Neural progenitor cell (in vitro differentiated cells): ENCODE data around the gene EIF2AK2. TPM values are rescaled to one million over a fixed set of nuclear protein-coding genes. Genes with fewer than 3 reads are reported as not detected.

Source experiments
- DNase-seq: peaks from one replicate; pipeline ENCODE4 v3.0.0-alpha.2; 2016; ENCODE audit warnings: low spot score
- H2AFZ ChIP-seq: fragments of 200-600 bp; sonication (generic); replicated peaks from 2 replicates; pipeline ENCODE4 v1.6.1; 2016; ENCODE audit warnings: antibody characterized with exemption
- H3F3A ChIP-seq: fragments of 200-600 bp; sonication (generic); 2 replicates; pipeline ENCODE4 v1.6.1; 2016; ENCODE audit warnings: antibody characterized with exemption, low read depth
- H3K27ac ChIP-seq: fragments of 200-600 bp; sonication (generic); 2 replicates; pipeline ENCODE4 v1.5.1; 2016; ENCODE audit warnings: mild to moderate bottlenecking
- H3K27me3 ChIP-seq: fragments of 200-600 bp; sonication (generic); 2 replicates; pipeline ENCODE4 v1.6.1; 2016; ENCODE audit warnings: mild to moderate bottlenecking, moderate library complexity
- H3K36me3 ChIP-seq: fragments of 200-600 bp; sonication (generic); 2 replicates; pipeline ENCODE4 v1.5.1; 2016
- H3K4me1 ChIP-seq: fragments of 200-600 bp; sonication (generic); 2 replicates; pipeline ENCODE4 v1.6.1; 2016; ENCODE audit warnings: mixed run types
- H3K4me2 ChIP-seq: fragments of 200-600 bp; sonication (generic); 2 replicates; pipeline ENCODE4 v1.6.1; 2016
- H3K4me3 ChIP-seq: fragments of 200-600 bp; sonication (generic); 2 replicates; pipeline ENCODE4 v1.5.1; 2016
- H3K79me2 ChIP-seq: fragments of 200-600 bp; sonication (generic); 2 replicates; pipeline ENCODE4 v1.6.1; 2016; ENCODE audit warnings: low read depth
- H3K9ac ChIP-seq: fragments of 200-600 bp; sonication (generic); 2 replicates; pipeline ENCODE4 v1.6.1; 2016
- H3K9me3 ChIP-seq: fragments of 200-600 bp; sonication (generic); 2 replicates; pipeline ENCODE4 v1.5.1; 2016; ENCODE audit warnings: low read depth
- H4K20me1 ChIP-seq: fragments of 200-600 bp; sonication (generic); 2 replicates; pipeline ENCODE4 v1.6.1; 2016; ENCODE audit warnings: low read depth
- H3K27ac Mint-ChIP-seq: 3 replicates; pipeline ENCODE4 v1.8.0; 2021; ENCODE audit warnings: mixed read lengths
- H3K27me3 Mint-ChIP-seq: 2 replicates; pipeline ENCODE4 v1.8.0; 2022; ENCODE audit warnings: low read depth, mild to moderate bottlenecking, inconsistent platforms, moderate library complexity, mixed read lengths; ENCODE audit not compliant: insufficient read depth
- H3K36me3 Mint-ChIP-seq: 3 replicates; pipeline ENCODE4 v1.8.0; 2021; ENCODE audit warnings: mixed read lengths
- H3K4me1 Mint-ChIP-seq: 3 replicates; pipeline ENCODE4 v1.8.0; 2021; ENCODE audit warnings: mixed read lengths
- H3K4me3 Mint-ChIP-seq: 3 replicates; pipeline ENCODE4 v1.8.0; 2021; ENCODE audit warnings: mild to moderate bottlenecking, moderate library complexity, mixed read lengths
- H3K9me3 Mint-ChIP-seq: 3 replicates; pipeline ENCODE4 v1.8.0; 2020; ENCODE audit warnings: mixed read lengths
- EZH2 ChIP-seq: fragments of 200-600 bp; sonication (generic); IDR thresholded peaks from 2 replicates; pipeline ENCODE4 v1.6.1; 2017; ENCODE audit warnings: antibody characterized with exemption, mild to moderate bottlenecking, moderate library complexity
- EZH2phosphoT487 ChIP-seq: fragments of 200-600 bp; sonication (generic); IDR thresholded peaks from 2 replicates; pipeline ENCODE4 v1.6.1; 2017; ENCODE audit warnings: antibody characterized with exemption
- total RNA-seq: library from RNA; depleted of rRNA; stranded (reverse); fragments of >200 nt; gene quantifications from 2 replicates; pipeline ENCODE4 v1.2.3, GENCODE V29; 2015; ENCODE audit warnings: low replicate concordance
- TF ChIP-seq, protein P1 (sequence below): fragments of 200-600 bp; sonication (generic); IDR thresholded peaks from 2 replicates; pipeline ENCODE4 v1.5.1; 2017; ENCODE audit warnings: antibody characterized with exemption, mild to moderate bottlenecking

EIF2AK2 gene
- total RNA-seq, 1 donor from 2014 or later = 35.3 TPM

- H3K9ac ChIP-seq = no peak overlapping the region
- no peaks in the 10 kb centered on the region for H3K27me3 ChIP-seq
- no peaks in the 10 kb centered on the region for H3K9me3 Mint-ChIP-seq
- peaks cover 3% of the 10 kb centered on the region for H3K36me3 Mint-ChIP-seq
- no peaks in the 10 kb centered on the region for H3K79me2 ChIP-seq
- TF ChIP-seq EZH2 (no peak), EZH2phosphoT487 (no peak)
- TF ChIP-seq, protein P1, sequence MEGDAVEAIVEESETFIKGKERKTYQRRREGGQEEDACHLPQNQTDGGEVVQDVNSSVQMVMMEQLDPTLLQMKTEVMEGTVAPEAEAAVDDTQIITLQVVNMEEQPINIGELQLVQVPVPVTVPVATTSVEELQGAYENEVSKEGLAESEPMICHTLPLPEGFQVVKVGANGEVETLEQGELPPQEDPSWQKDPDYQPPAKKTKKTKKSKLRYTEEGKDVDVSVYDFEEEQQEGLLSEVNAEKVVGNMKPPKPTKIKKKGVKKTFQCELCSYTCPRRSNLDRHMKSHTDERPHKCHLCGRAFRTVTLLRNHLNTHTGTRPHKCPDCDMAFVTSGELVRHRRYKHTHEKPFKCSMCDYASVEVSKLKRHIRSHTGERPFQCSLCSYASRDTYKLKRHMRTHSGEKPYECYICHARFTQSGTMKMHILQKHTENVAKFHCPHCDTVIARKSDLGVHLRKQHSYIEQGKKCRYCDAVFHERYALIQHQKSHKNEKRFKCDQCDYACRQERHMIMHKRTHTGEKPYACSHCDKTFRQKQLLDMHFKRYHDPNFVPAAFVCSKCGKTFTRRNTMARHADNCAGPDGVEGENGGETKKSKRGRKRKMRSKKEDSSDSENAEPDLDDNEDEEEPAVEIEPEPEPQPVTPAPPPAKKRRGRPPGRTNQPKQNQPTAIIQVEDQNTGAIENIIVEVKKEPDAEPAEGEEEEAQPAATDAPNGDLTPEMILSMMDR = no peak
- H3K36me3 ChIP-seq = peaks cover 7% of the 10 kb centered on the region
- no peaks in the 10 kb centered on the region for H3K9me3 ChIP-seq
- no peaks in the 10 kb centered on the region for H3K27me3 Mint-ChIP-seq
- H3K27ac Mint-ChIP-seq = no peak overlapping the region
- H3K4me1 ChIP-seq = no peaks in the 10 kb centered on the region
- H3F3A ChIP-seq = no peaks in the 10 kb centered on the region
- no peak for DNase-seq
- H3K4me1 Mint-ChIP-seq = no peaks in the 10 kb centered on the region
- H3K4me2 ChIP-seq = no peak overlapping the region
- H3K27ac ChIP-seq = no peak overlapping the region
- no peaks in the 10 kb centered on the region for H4K20me1 ChIP-seq
- no peak overlapping the region for H3K4me3 ChIP-seq
- H2AFZ ChIP-seq = no peak overlapping the region
- H3K4me3 Mint-ChIP-seq = no peak overlapping the region
Observed at GRCh38 chr2:37059841-37060240, 96.9 kb downstream of the EIF2AK2 start.

DNA sequence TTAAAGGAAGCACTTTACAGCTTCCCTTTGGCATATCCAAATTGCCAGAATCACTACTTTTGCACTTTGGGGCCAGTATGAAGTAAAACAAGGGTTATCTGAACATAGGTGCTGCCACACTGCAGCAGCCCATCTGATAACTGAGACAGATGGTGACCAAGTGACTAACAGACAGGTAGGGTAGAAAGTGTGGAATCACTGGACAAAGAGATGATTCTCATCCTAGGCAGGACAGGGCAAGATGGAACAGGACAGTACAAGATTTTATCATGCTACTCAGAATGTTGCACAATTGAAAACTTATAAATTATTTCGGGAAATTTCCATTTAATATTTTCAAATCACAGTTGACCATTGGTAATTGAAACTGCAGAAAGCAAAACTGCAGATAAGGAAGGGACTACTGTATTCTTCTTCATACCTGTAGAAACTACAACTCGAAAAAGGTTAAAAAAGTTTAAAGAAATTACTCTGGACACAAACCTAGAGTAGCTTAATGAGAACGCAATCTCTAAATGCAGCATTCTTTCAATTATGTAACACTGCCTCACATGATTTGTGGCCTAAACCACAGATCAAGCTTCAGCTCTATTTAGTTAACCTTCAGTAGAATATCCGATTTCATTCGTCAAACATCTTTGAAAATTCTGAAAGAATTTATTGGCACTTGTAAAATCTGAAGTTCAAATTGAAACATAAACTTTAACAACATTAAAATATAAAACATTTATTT, 104.0 kb downstream of the EIF2AK2 start:
- Mint-ChIP-seq H3K4me3 (no peak overlapping the region), H3K36me3 (peaks cover 1% of the 10 kb centered on the region), H3K27me3 (no peaks in the 10 kb centered on the region), H3K9me3 (no peaks in the 10 kb centered on the region), H3K27ac (no peak overlapping the region), H3K4me1 (no peaks in the 10 kb centered on the region)
- Histone ChIP-seq H3F3A (no peaks in the 10 kb centered on the region), H3K4me3 (no peak overlapping the region), H3K27ac (no peak overlapping the region), H3K9me3 (no peaks in the 10 kb centered on the region), H3K79me2 (no peaks in the 10 kb centered on the region), H3K9ac (no peak overlapping the region), H3K36me3 (peaks cover 4% of the 10 kb centered on the region), H2AFZ (no peak overlapping the region), H3K27me3 (no peaks in the 10 kb centered on the region), H4K20me1 (no peaks in the 10 kb centered on the region), H3K4me1 (no peaks in the 10 kb centered on the region), H3K4me2 (no peak overlapping the region)
- TF ChIP-seq, protein P1 = no peak
- DNase-seq = no peak

Other genes with a start within 250 kb of the EIF2AK2 start
- 12.8 and 20.9 TPM in 2 replicates for gene STRN, start 190.4 kb downstream of the EIF2AK2 start, total RNA-seq
- 20.5 and 23.7 TPM in 2 replicates for gene HEATR5B, start 72.6 kb downstream of the EIF2AK2 start, total RNA-seq
- 5.7 and 9.9 TPM in 2 replicates for gene GPATCH11, start 72.5 kb downstream of the EIF2AK2 start, total RNA-seq
- not detected in 2 replicates for gene SULT6B1, start 31.7 kb upstream of the EIF2AK2 start, total RNA-seq
- 6.4 and 13.6 TPM in 2 replicates for gene CEBPZOS, start 39.5 kb upstream of the EIF2AK2 start, total RNA-seq
- 56.5 and 86.6 TPM in 2 replicates for gene CEBPZ, start 74.6 kb upstream of the EIF2AK2 start, total RNA-seq
- gene NDUFAF7, start 74.7 kb upstream of the EIF2AK2 start, total RNA-seq = 28.3 and 47.4 TPM in 2 replicates
- 59.1 and 95.9 TPM in 2 replicates for gene PRKD3, start 167.9 kb upstream of the EIF2AK2 start, total RNA-seq
- gene QPCT, start 187.7 kb upstream of the EIF2AK2 start, total RNA-seq = 0.19 TPM in 1 of 2 replicates, not detected in the other